Glomerular endothelial cell (primary cell): ENCODE results near the gene ZRANB1. TPM values are rescaled to one million over a fixed set of nuclear protein-coding genes. Genes with fewer than 3 reads are reported as not detected.

ENCODE experiments used
- DNase-seq: peaks from one replicate; pipeline ENCODE4 v3.0.0-alpha.2; 2011; ENCODE audit warnings: low read depth, low spot score; ENCODE audit errors: extremely low read depth
- total RNA-seq: library from RNA; depleted of rRNA; stranded (reverse); fragments of >200 nt; gene quantifications from 2 replicates; pipeline ENCODE4 v1.2.3, GENCODE V29; 2015

ZRANB1 gene
- total RNA-seq, 1 donor from 2014 or later = 14.2 TPM

DNA sequence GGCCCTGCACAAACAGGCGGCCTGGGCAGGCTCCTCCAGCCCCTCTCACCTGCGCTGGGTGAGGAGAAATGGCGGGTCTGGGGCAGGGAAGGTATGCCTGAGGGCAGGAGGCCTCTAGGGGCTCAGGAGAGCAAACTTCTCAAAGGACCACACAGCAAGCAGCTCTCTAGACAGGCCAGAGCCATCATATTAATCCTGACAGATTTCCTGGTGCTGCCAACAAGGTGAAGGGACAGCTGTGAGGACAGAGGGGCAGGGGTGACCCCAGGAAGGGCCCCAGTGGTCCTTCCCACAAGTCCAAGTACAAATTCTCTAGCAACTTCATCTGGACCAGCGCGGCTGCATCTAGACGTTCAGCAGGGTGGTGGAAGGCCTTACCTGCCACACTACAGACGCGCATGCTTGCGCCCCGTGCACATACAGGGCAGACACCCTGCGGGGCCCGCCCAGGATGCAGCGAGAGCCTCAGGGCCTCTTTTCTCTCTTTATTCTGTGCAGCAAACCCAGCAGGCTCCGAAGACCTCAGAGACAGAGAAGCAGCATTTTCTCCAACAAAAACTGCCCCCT lies 62.1 kb downstream of the ZRANB1 start:
- no peak for DNase-seq

DNA sequence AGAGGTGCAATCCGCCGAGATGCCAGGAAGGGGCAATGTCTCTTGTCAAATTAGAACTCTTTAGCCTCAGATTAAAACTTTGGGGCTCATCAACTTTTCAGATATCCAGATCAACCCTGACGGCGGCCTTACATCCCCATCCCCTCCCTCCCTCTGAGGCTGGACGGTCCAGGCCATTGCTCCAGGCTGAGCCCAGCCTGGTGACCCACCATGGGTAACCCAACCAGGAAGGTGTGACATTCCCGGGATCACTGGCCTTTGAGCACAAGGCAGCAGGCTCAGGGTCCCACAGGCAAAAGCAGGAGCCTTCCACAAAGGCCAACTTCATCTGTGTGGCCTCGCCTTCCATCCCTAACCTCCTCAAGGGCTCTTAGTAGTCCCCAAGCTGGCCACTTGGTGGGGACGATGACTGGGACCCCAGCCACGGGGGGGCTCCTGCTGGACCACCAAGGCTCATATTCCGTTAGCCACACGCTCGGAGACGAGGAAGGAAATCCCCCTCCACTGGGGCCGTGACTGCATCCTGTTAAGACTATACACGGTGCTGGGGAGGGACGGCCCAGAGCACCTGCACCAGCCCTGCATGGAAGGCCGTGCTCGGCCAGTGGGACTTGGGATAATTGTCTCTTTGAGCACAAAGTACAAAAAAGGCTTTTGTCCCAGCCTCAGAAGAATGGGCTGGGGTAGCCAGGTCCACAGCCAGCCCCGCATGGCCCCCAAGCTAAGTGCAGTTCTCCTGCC lies 62.8 kb downstream of the ZRANB1 start:
- DNase-seq = no peak

DNA sequence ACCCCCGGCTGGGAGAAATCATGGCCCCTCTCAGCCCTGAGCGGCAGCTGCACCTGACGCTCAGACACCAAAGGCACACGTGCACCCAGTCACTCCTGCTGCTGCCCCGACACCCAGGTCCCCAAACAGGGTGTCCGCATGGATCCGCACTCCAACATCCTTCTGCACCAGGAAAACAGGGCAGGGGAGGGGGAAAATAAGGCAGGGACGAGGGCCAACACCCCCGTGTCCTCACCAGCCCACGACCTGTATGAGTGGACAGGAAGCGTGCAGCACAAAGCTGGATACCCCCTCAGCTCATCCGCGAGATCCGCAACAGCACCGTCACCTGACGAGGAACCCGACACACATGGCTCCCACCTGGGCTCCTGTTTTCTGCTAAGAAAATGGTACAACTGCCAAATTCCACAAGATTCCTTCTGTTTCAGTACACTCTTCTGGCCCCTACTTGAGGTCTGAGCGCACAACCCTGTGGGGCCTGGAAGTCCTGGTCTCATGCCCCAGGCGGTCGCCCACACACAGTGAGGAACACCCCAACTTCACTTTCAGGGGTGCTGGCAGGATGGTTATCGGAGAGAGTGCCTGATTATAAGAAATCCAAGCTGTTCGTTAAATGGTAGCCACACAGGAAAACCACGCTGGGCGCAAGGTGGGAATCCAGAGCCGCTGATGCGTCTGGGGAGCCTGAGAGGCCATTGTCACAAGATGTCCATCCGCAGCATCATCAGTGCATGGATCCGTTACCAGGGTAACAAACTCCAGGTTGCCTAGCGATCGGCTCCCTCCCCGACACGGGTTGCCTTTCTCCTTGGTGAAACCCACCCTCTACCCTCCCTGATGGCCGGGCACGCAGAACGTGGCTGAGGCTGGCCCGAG lies 63.6 kb downstream of the ZRANB1 start:
- DNase-seq = no peak

DNA sequence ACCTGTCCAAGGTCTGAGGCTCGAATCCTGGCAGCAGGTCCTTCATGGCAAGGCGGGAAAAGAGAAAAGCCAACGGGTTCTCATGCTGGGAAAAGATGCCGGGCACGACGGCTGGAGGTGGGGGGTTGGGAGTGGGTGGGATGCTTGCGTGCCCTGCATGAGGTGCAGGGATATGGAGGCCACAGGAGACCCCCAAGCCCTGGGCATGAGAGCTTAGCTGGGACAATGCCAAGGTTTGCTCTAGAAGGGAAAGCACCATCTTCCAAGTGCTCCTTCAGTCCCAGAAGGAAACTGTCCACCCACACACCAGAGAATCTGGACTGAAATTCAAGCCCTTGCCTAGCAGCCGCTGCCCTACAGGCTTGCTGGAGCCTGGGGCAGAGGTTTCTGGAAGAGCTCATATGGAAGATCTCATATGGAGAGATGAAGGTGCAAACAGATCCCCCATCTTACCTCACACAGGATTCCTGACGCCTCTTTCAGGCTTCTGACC lies 64.3 kb downstream of the ZRANB1 start:
- DNase-seq = no peak

DNA sequence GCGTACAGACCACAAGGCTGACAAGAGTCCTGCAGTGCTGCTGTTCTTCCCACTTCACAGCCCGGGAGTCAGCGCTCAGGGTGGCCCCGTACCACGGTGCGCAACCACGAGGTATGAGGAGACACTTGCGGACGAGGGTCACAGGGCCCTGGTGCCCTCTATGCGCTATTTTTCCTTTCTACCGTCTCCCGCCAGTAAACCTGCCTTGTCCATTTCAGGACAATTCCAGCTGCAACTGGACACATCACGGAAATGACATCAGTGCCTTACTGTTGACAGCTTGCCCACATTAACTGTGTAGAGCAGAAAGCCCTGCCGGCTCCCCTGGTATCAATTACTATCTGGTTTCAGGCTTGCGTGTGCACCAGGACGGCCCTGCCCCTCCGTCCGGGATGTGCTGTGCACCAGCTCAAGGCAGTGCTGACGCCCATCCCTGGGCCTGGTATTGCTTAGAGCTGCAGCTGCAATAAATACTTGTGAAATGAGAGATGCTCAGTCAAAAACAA lies 65.1 kb downstream of the ZRANB1 start:
- DNase-seq = no peak

DNA sequence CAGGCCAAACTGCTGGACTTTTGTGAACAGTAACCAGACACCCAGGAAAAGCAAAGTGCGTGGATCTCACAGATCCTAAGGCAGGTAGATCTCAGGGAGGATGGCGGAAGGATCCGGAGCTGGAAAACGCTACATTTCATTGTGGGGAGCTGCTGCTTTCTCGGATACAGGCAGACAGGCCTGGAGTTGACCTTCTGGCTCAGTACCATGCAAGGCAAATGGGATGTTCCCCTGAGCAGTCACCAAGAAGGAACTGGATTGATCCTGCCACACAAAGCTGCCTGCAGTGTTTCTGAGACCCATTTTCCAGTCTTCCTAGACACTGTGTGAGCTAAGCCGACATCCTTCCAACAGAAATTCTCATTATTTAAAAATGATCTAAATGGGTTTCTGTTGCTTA lies 65.5 kb downstream of the ZRANB1 start:
- no peak for DNase-seq

DNA sequence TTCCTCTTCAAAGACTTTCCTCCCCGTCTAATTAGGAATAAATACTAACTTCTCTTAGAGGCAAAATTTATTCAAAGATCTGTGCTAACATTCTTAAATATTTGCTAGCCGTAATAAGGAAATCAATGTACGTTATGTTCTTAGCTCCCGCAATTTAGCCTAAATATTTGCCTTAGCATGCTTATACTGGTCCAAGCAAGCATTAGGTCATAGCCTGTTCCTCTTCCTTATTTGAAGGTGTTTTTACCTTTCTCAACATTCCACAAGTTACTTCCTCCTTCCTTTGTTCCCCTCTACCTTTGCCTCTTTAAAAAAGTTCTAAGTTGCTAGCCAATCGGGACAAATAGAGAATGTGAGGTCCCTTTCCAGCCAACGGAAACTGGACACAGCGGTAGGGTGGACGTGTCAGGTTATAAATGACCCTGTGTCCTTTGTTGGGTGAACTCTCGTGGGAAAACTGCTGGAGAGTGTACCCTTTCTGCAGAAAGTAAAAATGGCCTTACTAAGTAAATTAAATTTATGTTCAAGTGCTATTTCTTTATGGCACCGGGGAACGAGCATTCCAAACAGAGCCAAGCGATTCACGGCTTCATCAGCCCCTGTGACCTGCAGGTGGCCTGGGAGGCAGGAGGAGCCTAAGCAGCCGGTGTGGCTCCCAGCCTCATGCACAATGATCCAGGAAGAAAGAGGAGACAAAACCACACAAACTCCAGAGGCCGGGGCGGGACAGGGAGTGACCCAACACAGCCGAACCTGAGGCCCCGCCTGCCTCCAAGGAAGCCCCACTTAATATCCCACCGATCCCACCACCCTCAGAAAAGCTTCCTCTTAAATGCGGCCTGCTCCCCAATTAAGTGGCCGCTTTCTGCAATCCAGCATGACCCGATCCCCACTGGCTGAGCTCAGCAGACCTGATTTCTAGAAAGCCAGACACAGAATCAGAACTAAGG lies 67.0 kb downstream of the ZRANB1 start:
- DNase-seq = no peak

DNA sequence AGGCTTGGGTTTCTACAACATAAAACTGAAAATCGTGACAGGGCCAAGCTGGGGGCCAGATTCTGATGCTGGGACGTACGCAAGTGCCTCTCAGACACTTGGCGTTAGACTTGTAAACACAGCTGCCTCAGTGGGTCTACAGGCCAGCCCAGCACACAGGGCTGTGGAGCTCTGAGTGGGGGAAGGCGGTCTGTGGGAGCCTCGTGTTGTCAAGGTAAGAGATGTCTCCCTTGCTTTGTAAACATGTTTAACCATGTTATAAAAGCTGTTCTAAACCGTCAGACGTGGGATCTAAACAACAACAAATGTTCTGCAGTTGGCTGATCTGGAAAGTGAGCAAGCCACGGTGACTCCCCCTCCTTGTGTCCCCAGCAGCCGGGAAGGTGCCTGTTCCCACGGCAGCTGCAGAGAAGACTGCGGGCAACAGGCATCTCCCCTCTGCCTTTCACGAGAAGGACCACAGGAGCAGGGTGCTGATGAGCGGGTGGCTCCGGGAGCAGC lies 67.8 kb downstream of the ZRANB1 start:
- DNase-seq = no peak

DNA sequence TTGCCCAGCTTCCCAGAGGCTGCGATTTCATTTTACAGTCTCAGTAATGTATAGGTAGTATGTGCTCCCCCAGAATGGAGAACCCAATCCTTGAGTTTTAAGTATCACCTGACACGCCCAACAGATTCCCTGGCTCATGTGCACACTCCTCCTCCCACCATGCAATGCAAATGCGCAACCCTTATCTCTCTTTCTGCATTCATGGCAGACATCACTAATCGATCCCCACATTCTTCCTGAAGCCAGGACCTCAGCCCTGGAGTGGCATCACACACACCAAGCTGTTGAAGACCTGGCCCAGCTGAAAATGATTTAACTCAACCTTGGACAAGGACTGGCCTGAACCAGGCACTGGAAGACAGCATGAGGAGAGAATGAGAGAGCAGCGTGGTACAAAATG lies 68.4 kb downstream of the ZRANB1 start:
- DNase-seq = no peak

DNA sequence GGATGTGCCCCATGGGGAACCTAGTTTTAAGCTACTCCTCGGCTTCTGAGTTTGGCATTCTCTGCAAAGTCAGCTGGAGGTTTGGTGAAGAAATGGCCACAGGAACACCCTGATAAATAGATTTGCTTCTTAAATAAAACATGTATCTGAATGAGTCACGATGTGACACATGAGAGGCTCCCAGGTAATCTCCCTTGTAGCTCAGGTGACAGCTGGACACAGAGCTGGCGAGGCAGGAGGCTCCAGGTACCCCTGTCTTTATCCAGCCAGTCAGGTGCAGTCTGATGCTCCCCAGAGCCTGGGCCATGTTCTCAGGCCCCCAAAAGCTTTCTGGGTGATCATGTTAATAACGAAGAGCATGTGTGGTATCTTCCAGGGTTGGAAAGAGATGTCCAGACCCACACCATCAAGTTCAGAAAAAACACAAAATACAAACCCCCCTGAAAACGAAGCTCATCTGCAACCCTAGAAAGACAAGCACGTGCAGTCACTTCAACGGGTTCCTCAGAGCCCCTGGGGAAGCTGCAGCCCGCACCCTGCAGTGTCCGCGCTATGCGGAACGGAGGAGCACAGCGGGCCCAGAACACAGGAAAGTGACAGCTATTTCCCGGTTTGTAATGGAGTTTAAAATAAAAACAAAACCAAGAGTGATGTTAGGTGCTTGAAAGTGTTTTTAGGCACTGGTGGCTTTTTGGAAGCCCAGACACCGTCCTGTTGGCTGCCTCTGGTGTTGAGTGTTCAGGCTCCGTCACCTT lies 69.4 kb downstream of the ZRANB1 start:
- no peak for DNase-seq

DNA sequence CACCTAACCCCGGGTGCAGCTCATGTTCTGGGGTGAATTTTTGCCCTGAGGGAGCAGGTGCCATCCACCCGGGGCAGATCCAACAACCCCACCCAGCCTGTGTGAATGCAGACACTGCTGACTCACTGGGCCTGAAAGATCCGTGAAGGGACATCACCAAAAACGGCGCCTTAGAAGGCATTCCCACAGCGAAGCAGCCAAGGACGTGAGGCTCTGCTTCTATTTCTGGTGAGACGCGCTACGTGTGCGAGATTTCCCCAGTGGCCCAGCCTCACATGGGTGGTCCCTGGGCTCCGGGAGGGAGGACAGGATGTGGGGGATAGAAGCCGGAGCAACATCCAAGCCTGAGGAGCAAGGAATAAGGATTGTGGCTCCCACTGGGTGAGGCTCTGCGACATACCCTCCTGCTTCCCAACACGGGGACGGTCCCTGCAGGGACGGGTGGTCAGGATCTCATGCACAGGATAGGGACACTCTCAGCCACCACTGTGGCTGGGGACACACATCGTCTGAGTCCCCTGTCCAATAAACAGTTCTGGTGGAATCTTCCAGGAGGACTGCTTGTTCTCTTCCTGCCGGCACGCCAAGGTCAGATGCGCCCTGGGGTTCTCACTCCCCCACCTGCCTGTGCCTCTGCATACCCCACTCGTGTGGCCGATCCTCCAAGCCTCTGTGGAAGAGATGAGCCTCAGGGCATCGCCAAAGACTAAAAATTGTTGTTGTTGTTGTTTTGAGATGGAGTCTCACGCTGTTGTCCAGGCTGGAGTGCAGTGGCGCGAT lies 70.2 kb downstream of the ZRANB1 start:
- no peak for DNase-seq

DNA sequence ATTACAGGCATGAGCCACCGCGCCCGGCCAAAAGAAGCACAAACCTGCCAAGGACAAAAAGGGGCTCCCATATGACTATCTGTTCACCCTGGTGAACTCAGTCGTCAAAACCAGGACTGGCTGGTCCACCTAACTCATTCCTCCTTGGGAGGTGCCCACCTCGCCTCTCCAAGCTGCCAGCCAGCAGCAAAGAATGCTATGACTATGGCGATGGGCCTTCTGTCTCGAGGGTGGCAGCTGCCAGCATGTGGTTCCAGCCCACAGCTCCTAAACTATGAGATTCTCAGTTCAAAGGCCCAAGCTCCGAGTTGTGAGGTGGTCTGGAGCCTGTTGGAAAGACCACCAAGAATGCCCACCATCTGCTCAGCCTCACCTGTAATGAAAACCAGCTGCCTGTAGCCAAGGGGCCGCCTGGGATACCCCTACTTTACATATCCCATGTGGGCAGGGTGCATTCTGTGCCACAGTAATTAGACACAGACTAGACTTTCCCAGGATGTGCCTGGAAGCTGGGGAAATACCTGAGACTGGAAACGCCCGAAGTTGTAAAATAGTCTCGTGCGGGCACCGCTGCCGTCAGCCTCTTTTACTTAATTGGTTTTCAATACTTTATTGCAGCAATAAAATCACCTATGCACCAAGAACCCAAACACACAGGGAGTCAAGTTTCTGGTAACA lies 71.1 kb downstream of the ZRANB1 start:
- no peak for DNase-seq

DNA sequence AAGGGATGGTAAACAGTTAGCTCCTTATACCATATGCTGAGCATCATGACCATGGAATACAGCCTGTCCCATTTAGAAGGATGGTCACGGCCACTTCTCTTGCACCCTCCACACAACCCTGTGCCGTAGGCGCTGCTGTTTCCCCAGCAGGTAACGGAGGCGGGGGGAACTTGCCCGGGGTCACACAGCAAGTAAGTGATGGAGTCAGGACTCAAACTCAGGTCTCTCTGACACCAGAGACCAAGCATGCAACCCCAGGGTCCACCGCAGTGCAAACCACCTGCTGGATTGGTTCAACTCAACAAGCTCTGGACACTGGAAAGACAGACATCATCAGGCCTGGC lies 71.6 kb downstream of the ZRANB1 start:
- DNase-seq = no peak

DNA sequence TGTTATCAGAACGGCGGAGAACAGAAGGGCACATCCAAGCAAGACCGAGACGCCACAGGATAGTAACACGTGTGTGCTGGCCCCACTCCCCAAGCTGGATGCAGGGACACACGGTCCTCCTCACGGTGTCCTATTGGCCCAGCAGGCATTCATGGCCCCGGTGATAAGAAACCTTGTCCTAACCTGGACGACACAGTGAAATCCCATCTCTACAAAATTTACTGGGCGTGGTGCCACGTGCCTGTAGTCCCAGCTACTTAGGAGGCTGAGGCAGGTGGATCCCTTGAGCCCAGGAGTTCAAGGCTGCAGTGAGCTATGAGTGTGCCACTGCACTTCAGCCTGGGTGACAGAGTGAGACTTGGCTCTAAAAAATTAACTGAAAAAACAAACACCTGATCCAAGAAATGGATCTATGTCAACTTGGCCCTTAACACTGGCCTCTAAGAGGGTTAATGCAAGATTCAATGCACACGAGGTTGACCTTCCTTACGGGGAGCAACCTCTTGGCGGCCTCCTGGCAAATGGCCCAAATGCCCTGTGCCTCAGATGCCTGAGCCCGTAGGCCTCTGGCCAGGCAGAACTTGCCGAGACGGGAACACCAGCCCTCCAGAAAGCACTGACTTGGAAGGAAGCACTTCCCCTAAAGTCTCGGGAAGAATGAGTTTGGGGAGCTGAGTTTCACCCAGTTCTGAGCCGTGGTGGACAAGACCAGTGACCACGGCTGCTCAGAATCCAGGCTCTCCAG lies 72.3 kb downstream of the ZRANB1 start:
- DNase-seq = no peak

DNA sequence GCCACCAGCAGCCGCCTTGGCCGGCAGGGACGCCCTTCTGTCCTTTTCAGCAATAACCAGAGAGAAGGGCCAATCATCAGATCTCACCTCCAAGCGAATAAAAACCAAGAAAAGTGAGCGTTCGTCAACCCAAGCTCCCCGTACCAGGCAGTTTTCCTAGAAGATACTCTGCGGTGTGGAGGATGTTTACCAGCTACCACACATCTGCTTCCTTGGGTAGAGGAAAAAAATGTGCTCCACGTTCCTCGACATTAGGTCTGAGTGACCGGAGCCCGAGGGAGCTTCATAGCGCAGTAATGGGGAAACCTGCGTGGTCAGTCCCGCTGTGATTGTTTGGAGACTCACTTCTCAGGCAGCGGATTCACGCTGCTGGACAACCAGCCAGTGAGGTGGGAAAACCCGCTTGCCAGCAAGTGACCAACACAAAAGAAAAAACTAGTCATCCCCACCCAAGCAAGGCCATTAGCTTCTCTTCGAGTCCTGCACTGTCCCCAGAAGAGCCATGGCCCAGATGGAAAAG lies 73.0 kb downstream of the ZRANB1 start:
- DNase-seq = no peak

DNA sequence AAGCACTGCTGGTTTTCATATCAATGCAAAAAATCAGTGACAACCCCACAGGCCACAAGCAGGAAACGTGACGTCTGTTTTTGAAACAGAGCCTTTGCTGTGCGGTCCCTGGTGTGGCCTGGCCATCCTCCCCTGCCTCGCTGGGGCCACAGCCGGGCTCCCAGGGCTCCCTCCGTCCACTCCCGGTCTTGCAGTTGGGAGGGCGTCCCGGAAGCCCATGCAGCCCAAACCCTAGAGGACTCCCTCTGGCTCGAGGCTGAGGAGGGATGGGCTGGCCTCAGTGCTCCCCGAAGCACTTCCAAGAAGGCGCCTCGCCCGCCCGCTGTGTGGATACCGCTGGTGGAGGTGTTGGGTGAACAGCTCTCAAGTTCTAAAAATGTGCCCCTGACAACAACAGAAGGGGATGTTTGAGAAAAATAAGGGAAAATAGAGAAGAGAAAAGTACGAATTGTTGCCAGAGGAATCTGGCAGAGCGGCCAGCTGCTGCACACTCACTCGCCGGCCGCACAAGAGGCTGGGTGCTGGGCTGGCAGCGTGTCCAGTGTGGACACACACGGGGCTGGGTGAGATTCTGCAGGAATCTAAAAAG lies 73.5 kb downstream of the ZRANB1 start:
- DNase-seq = no peak

DNA sequence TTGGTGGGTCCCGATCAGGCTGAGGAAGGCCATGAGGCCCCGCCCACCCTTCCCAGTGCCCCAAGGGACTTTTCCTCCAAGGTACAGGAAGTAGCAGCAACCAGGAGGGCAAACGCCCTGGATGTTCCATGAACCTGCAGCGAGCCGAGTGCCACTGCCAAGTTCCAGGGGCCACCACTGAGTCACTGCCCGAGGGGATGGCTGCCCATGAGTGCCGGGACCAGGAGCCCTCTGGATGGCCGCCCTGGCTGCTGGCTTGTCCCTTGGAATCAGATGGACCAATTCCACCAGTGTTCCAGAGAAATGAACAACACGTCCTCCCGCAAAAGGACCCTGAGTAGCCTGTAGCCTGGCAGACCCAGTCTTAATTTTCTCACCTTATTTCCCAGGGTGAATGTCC lies 74.2 kb downstream of the ZRANB1 start:
- no peak for DNase-seq
